ENCODE results near the gene ZFPL1. TPM values are rescaled to one million over a fixed set of nuclear protein-coding genes. Genes with fewer than 3 reads are reported as not detected.

Gene ZFPL1
- total RNA-seq, 1 donor from 2014 or later: 33.9 TPM

DNA sequence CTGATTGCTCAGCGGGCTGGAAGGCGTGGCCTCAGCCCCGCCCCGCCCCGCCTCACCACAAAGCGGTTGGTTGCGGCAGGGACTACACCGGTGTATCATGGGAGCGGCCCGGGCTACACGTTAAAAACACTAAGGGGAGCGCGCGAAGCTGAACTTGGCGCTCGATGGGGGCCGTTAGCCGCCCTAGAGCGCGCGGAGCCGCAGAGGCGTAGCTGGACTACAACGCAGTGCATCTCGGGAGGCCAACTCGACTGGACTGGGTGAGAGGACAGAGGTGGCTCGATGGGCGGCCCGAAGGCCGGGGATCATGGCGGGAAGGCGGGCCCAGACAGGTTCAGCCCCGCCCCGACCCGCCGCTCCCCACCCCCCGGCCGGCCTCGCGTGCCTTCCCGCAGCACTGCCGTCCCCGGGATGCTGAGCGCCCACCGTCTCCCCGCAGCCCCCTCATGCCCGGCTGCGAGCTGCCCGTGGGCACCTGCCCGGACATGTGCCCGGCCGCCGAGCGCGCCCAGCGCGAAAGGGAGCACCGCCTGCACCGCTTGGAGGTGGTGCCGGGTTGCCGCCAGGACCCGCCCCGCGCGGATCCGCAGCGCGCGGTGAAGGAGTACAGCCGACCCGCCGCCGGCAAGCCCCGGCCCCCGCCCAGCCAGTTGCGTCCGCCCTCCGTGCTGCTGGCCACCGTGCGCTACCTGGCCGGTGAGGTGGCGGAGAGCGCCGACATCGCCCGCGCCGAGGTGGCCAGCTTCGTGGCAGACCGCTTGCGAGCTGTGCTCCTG is 43.0 kb upstream of the ZFPL1 start, which contains the start of gene SAC3D1:
SAC3D1 (plus strand) TSS at position 364 of the 776 bp plus-strand sequence; CDS start at position 447, 83 bp downstream.
- Mint-ChIP-seq H3K9me3 (ENCODE audit: unreplicated experiment) (peaks cover 4% of the 10 kb centered on the region), H3K4me1 (ENCODE audit: low read depth, unreplicated experiment) (no peaks in the 10 kb centered on the region), H3K27me3 (ENCODE audit: unreplicated experiment) (peaks cover 3% of the 10 kb centered on the region), H3K36me3 (ENCODE audit: unreplicated experiment) (no peaks in the 10 kb centered on the region), H3K27ac (ENCODE audit: unreplicated experiment) (peak within 1 kb of the TSS; percentile 90), H3K4me3 (ENCODE audit: unreplicated experiment) (peak within 1 kb of the TSS; percentile 90)
- DNase-seq: peak; percentile 88
- TF ChIP-seq, protein P1, sequence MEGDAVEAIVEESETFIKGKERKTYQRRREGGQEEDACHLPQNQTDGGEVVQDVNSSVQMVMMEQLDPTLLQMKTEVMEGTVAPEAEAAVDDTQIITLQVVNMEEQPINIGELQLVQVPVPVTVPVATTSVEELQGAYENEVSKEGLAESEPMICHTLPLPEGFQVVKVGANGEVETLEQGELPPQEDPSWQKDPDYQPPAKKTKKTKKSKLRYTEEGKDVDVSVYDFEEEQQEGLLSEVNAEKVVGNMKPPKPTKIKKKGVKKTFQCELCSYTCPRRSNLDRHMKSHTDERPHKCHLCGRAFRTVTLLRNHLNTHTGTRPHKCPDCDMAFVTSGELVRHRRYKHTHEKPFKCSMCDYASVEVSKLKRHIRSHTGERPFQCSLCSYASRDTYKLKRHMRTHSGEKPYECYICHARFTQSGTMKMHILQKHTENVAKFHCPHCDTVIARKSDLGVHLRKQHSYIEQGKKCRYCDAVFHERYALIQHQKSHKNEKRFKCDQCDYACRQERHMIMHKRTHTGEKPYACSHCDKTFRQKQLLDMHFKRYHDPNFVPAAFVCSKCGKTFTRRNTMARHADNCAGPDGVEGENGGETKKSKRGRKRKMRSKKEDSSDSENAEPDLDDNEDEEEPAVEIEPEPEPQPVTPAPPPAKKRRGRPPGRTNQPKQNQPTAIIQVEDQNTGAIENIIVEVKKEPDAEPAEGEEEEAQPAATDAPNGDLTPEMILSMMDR (IDR thresholded peaks at IDR 0.05; ENCODE audit: partially characterized antibody, unreplicated experiment): no peak

DNA sequence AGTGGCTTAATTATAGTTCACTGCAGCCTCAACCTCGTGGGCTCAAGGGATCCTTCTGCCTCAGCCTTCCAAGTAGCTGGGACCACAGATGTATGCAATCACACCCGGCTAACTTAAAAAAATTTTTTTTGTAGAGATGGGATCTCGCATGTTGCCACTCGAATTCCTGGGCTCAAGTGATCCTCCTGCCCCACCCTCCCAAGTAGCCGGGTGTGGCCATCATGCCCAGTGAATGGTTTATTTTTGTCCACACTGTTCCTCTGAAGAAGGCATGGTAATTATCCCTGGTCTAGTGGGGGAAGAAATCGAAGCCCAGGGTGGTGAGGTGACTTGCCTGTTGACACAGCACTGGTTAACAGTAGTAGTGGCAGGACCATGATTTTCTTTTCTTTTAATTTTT is 41.1 kb upstream of the ZFPL1 start:
- Mint-ChIP-seq H3K4me1 (ENCODE audit: low read depth, unreplicated experiment) (peaks cover 3% of the 10 kb centered on the region), H3K9me3 (ENCODE audit: unreplicated experiment) (peaks cover 4% of the 10 kb centered on the region), H3K36me3 (ENCODE audit: unreplicated experiment) (no peaks in the 10 kb centered on the region), H3K27ac (ENCODE audit: unreplicated experiment) (no peak overlapping the region), H3K4me3 (ENCODE audit: unreplicated experiment) (peak overlapping the region; percentile 90), H3K27me3 (ENCODE audit: unreplicated experiment) (peaks cover 8% of the 10 kb centered on the region)
- DNase-seq: no peak
- TF ChIP-seq, protein P1 (IDR thresholded peaks at IDR 0.05; ENCODE audit: partially characterized antibody, unreplicated experiment): no peak

DNA sequence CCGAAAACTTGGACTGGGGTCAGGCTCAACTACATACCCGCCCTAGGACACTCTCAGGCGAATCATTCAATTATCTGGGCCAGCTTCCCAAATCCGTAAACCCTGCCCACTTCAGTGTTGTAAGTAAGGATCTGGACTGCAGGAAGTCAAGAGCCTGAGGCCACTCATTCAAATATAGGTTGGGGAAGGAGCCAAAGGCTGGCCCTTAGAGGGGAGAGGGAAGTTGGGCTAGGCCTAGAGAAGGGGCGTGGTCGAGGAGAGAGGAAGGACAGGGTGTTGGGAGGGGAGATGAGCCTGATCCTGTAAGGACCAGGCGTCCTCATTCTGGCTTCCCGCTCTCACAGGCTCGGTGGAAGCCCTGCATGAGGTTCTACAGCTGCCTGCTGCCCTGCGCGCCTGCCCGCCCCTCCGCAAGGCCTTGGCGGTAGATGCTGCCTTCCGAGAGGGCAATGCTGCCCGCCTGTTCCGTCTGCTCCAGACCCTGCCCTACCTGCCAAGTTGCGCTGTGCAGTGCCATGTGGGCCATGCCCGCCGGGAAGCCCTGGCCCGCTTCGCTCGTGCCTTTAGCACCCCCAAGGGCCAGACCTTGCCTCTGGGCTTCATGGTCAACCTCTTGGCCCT is 40.0 kb upstream of the ZFPL1 start:
- no peak overlapping the region for H3K27ac Mint-ChIP-seq (ENCODE audit: unreplicated experiment)
- DNase-seq: no peak
- H3K27me3 Mint-ChIP-seq (ENCODE audit: unreplicated experiment): peaks cover 7% of the 10 kb centered on the region
- TF ChIP-seq, protein P1 (IDR thresholded peaks at IDR 0.05; ENCODE audit: partially characterized antibody, unreplicated experiment): no peak
- H3K4me3 Mint-ChIP-seq (ENCODE audit: unreplicated experiment): no peak overlapping the region
- peaks cover 4% of the 10 kb centered on the region for H3K9me3 Mint-ChIP-seq (ENCODE audit: unreplicated experiment)
- H3K36me3 Mint-ChIP-seq (ENCODE audit: unreplicated experiment): no peaks in the 10 kb centered on the region
- H3K4me1 Mint-ChIP-seq (ENCODE audit: low read depth, unreplicated experiment): peaks cover 3% of the 10 kb centered on the region

DNA sequence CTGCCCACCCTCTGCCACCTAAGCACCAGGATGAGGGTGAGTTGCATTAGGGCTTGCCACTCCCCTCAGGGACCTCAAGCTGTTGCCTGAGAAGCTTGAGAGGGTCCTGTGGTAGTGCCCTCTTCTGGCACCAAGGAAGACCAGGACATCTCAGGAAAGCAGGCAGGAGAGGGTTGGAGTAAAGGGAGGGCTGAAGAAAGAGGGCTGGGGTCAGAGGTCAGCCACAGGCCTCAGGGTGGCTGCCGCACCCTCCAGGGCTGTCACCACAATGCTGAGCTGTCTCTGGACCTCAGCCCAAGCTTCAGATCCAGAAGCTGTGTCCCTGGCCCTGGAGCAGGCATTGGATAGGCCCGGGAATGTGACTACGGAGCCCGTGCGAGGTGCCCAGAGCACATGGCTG is 39.0 kb upstream of the ZFPL1 start:
- TF ChIP-seq, protein P1 (IDR thresholded peaks at IDR 0.05; ENCODE audit: partially characterized antibody, unreplicated experiment): no peak
- Mint-ChIP-seq H3K4me1 (ENCODE audit: low read depth, unreplicated experiment) (peaks cover 3% of the 10 kb centered on the region), H3K36me3 (ENCODE audit: unreplicated experiment) (no peaks in the 10 kb centered on the region), H3K9me3 (ENCODE audit: unreplicated experiment) (peaks cover 4% of the 10 kb centered on the region), H3K27me3 (ENCODE audit: unreplicated experiment) (peaks cover 7% of the 10 kb centered on the region), H3K27ac (ENCODE audit: unreplicated experiment) (no peak overlapping the region), H3K4me3 (ENCODE audit: unreplicated experiment) (no peak overlapping the region)
- no peak for DNase-seq

DNA sequence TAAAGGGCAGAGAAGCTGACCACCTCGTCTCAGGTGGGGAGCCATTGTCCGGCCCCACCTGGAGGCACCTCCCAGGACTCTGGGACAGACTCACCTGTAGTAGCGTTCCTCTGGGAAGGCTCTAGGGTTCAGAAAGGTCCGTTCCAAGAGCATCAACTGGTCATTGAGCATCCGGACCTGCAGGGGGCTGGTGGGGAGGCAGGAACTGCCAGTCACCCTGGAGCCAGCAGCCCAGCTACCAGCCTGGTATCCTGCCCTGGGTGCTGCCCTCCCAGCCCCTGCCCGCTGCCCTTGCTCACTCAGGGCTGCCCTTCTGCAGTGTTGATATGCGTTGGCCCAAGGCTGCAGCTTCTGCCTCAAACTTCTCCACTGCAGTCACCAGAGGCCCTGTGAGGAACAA is 38.3 kb upstream of the ZFPL1 start:
- H3K9me3 Mint-ChIP-seq (ENCODE audit: unreplicated experiment): peaks cover 2% of the 10 kb centered on the region
- H3K4me1 Mint-ChIP-seq (ENCODE audit: low read depth, unreplicated experiment): peaks cover 3% of the 10 kb centered on the region
- no peak overlapping the region for H3K27ac Mint-ChIP-seq (ENCODE audit: unreplicated experiment)
- H3K4me3 Mint-ChIP-seq (ENCODE audit: unreplicated experiment): no peak overlapping the region
- no peak for DNase-seq
- peaks cover 7% of the 10 kb centered on the region for H3K27me3 Mint-ChIP-seq (ENCODE audit: unreplicated experiment)
- H3K36me3 Mint-ChIP-seq (ENCODE audit: unreplicated experiment): no peaks in the 10 kb centered on the region
- TF ChIP-seq, protein P1 (IDR thresholded peaks at IDR 0.05; ENCODE audit: partially characterized antibody, unreplicated experiment): no peak

Data from glutamatergic neuron (in vitro differentiated cells).